ENCODE results near the gene PARD3B.

Gene PARD3B

GRCh38 chr2:205025580-205026240, 480.4 kb downstream of the PARD3B start:
- no peak for FAIRE-seq
- no peak for DNase-seq (ENCODE audit: insufficient read length, low spot score)
- TF ChIP-seq, protein P1, sequence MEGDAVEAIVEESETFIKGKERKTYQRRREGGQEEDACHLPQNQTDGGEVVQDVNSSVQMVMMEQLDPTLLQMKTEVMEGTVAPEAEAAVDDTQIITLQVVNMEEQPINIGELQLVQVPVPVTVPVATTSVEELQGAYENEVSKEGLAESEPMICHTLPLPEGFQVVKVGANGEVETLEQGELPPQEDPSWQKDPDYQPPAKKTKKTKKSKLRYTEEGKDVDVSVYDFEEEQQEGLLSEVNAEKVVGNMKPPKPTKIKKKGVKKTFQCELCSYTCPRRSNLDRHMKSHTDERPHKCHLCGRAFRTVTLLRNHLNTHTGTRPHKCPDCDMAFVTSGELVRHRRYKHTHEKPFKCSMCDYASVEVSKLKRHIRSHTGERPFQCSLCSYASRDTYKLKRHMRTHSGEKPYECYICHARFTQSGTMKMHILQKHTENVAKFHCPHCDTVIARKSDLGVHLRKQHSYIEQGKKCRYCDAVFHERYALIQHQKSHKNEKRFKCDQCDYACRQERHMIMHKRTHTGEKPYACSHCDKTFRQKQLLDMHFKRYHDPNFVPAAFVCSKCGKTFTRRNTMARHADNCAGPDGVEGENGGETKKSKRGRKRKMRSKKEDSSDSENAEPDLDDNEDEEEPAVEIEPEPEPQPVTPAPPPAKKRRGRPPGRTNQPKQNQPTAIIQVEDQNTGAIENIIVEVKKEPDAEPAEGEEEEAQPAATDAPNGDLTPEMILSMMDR (IDR thresholded peaks at IDR 0.05; ENCODE audit: insufficient read depth, missing control alignments), result no peak

DNA sequence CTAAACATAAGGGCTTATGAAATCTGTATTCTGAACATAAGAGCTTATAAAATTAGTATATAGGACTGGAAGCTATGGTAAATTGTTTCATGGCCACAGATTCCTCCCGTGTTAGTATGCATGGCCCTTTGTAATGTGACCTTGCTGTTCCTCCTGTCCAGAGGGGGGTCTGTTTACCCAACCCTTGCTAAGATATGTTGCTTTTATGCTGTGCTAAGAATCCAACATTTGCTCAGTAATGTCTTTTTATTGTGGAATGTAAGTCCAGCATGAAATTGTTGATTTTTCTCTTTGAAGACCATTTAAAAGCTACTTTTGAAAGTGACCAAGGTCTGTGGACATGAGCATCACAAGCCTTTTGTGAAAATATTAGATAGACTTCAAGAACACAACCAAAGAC, 485.4 kb downstream of the PARD3B start:
- FAIRE-seq, result no peak
- TF ChIP-seq, protein P1 (IDR thresholded peaks at IDR 0.05; ENCODE audit: insufficient read depth, missing control alignments), result no peak

GRCh38 chr2:205032093-205032551, 486.8 kb downstream of the PARD3B start:
- FAIRE-seq, result no peak
- TF ChIP-seq, protein P1 (IDR thresholded peaks at IDR 0.05; ENCODE audit: insufficient read depth, missing control alignments), result no peak

More for the DNA sequence above, 485.4 kb downstream of the PARD3B start:
- no peak for DNase-seq (ENCODE audit: insufficient read length, low spot score)

DNA sequence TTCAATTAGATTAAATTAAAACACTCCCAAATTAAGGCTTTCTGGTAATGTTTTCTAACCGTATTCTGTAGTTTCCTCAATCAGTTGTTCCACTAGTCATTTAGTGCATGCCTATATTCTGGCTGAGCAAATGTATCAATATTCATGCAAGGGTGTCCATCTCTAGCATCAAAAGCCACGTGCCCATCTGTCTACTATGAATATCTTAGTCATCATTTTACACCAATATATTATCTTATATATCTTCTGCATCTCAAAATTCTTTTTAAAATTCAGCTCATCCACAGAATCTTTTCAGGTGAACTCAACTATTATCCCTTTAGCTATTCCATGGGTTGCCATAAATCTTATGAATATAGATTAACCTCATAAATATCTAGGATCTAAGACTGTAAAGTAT, 488.2 kb downstream of the PARD3B start:
- TF ChIP-seq, protein P1 (IDR thresholded peaks at IDR 0.05; ENCODE audit: insufficient read depth, missing control alignments), result no peak
- FAIRE-seq (no peak), DNase-seq (ENCODE audit: insufficient read length, low spot score) (no peak)

More at GRCh38 chr2:205032093-205032551, 486.8 kb downstream of the PARD3B start:
- no peak for DNase-seq (ENCODE audit: insufficient read length, low spot score)

GRCh38 chr2:205034034-205034433, 488.8 kb downstream of the PARD3B start:
- TF ChIP-seq, protein P1 (IDR thresholded peaks at IDR 0.05; ENCODE audit: insufficient read depth, missing control alignments), result no peak
- no peak for FAIRE-seq
- DNase-seq (ENCODE audit: insufficient read length, low spot score), result no peak

DNA sequence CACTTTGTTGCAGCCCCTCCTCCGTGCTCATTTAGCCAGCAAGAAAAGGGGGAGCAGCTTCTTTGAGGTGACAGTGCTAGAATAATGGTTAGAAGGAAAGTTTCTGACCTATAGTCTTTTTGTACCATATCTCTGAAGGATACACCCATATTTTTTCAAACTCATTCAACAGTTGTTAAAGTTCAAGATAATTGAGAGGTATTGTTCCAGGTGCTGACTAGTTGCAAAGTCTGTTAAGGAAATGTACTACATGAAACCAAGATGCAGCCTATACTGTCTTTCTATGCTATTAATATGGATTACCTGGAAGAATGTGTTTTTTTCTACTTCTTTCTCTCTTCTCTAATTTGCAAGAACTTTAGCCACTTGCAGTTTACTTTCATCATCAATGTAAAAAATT, 495.0 kb downstream of the PARD3B start:
- DNase-seq (ENCODE audit: insufficient read length, low spot score) (no peak), FAIRE-seq (no peak)
- TF ChIP-seq, protein P1 (IDR thresholded peaks at IDR 0.05; ENCODE audit: insufficient read depth, missing control alignments), result no peak

- FAIRE-seq, result no peak
- no peak for DNase-seq (ENCODE audit: insufficient read length, low spot score)
- TF ChIP-seq, protein P1 (IDR thresholded peaks at IDR 0.05; ENCODE audit: insufficient read depth, missing control alignments), result no peak
Measured at GRCh38 chr2:205041472-205042130, 496.3 kb downstream of the PARD3B start.

Data from D721Med (cell line).